Muscle of leg (tissue), 11 donors: Measurements from ENCODE around the gene GIGYF1. TPM values are rescaled to one million over a fixed set of nuclear protein-coding genes. Genes with fewer than 3 reads are reported as not detected.
"Not testable (repeated sequence)": the region's sequence is repeated elsewhere in the genome, so short reads cannot be mapped to it uniquely, and the experiment has no call there.

Source experiments
- DNase-seq: peaks from one replicate; pipeline ENCODE4 v3.0.0; 2013
- H3K27ac ChIP-seq: one replicate; pipeline ENCODE4 v1.5.1; 2013; ENCODE audit warnings: mild to moderate bottlenecking, low read length, control low read depth
- H3K27me3 ChIP-seq: one replicate; pipeline ENCODE4 v1.6.1; 2013; ENCODE audit warnings: low read length; ENCODE audit not compliant: control insufficient read depth, insufficient read depth
- H3K36me3 ChIP-seq: one replicate; pipeline ENCODE4 v1.6.1; 2013; ENCODE audit warnings: low read length; ENCODE audit not compliant: control insufficient read depth, insufficient read depth
- H3K4me1 ChIP-seq: one replicate; pipeline ENCODE4 v1.6.1; 2013; ENCODE audit warnings: low read length; ENCODE audit not compliant: control insufficient read depth, insufficient read depth
- H3K4me3 ChIP-seq: one replicate; pipeline ENCODE4 v1.5.1; 2013; ENCODE audit warnings: low read length, control low read depth
- H3K9me3 ChIP-seq: replicated peaks from 2 replicates; pipeline ENCODE4 v1.6.1; 2013; ENCODE audit warnings: low read depth, low read length; ENCODE audit not compliant: control insufficient read depth
- WGBS: methylation state at CpG from one replicate; pipeline ENCODE4 v1.1.5; 2013; ENCODE audit warnings: missing lambda C conversion rate; ENCODE audit not compliant: insufficient coverage; 5-methylcytosine and 5-hydroxymethylcytosine counted together
- polyA plus RNA-seq, 8 donors: library from polyadenylated mRNA; unstranded; fragments of 120-200 nt; gene quantifications; one replicate each; pipeline versions ENCODE4 v1.2.1 to v1.2.3, GENCODE V29; 2013; ENCODE audit warnings: inconsistent platforms in 1 of 8, low replicate concordance in 1 of 8; ENCODE audit not compliant: insufficient read length in 8 of 8, insufficient read depth in 1 of 8
- total RNA-seq: library from RNA; stranded (reverse); fragments of 120-200 nt; gene quantifications from one replicate; pipeline ENCODE4 v1.2.4, GENCODE V29; 2013

GIGYF1 gene
- total and polyA plus RNA-seq, 9 donors = 16.7 to 37.5 (median 29.7) TPM

DNA sequence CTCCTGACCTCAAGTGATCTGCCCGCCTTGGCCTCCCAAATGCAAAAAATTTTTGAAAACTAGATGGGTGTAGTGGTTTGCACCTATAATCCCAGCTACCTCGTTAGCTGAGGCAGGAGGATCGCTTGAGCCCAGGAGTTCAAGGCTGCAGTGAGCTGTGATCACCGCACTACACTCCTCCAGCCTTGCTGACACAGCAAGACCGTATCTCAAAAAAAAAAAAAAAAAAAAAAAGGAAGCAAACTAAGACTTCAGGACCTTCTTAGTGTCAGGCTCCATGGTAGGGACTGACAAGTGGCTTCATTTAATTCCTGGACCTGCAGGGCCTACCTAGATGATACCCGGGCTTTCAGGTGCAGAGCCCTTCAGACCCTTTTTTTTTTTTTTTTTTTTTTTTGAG is 14.3 kb upstream of the GIGYF1 start:
- Histone ChIP-seq H3K4me1 (peaks cover 16% of the 10 kb centered on the region), H3K36me3 (peaks cover 7% of the 10 kb centered on the region)

DNA sequence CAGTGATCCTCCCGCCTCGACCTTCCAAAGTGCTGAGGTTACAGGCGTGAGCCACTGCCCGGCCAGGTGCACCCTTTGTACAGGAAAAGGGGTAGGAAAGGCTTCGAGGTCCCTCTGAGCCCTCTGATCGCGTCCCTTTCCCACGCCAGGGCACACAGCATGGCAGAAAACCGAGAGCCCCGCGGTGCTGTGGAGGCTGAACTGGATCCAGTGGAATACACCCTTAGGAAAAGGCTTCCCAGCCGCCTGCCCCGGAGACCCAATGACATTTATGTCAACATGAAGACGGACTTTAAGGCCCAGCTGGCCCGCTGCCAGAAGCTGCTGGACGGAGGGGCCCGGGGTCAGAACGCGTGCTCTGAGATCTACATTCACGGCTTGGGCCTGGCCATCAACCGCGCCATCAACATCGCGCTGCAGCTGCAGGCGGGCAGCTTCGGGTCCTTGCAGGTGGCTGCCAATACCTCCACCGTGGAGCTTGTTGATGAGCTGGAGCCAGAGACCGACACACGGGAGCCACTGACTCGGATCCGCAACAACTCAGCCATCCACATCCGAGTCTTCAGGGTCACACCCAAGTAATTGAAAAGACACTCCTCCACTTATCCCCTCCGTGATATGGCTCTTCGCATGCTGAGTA is 12.7 kb upstream of the GIGYF1 start:
- H3K27ac ChIP-seq = peak overlapping the region; percentile 10
- peak overlapping the region; percentile 97 for H3K4me3 ChIP-seq
- peaks cover 7% of the 10 kb centered on the region for H3K36me3 ChIP-seq
- DNase-seq = no peak
- H3K27me3 ChIP-seq = no peaks in the 10 kb centered on the region
- WGBS = 11% methylated on average over 26 of the region's 34 CpGs
- peaks cover 16% of the 10 kb centered on the region for H3K4me1 ChIP-seq
- H3K9me3 ChIP-seq = no peaks in the 10 kb centered on the region

More for the DNA sequence above, 14.3 kb upstream of the GIGYF1 start:
- H3K27ac ChIP-seq = no peak overlapping the region
- no peak overlapping the region for H3K4me3 ChIP-seq
- DNase-seq = no peak
- WGBS = 100% methylated on average over 1 of the region's 6 CpGs
- H3K9me3 ChIP-seq = no peaks in the 10 kb centered on the region
- no peaks in the 10 kb centered on the region for H3K27me3 ChIP-seq

DNA sequence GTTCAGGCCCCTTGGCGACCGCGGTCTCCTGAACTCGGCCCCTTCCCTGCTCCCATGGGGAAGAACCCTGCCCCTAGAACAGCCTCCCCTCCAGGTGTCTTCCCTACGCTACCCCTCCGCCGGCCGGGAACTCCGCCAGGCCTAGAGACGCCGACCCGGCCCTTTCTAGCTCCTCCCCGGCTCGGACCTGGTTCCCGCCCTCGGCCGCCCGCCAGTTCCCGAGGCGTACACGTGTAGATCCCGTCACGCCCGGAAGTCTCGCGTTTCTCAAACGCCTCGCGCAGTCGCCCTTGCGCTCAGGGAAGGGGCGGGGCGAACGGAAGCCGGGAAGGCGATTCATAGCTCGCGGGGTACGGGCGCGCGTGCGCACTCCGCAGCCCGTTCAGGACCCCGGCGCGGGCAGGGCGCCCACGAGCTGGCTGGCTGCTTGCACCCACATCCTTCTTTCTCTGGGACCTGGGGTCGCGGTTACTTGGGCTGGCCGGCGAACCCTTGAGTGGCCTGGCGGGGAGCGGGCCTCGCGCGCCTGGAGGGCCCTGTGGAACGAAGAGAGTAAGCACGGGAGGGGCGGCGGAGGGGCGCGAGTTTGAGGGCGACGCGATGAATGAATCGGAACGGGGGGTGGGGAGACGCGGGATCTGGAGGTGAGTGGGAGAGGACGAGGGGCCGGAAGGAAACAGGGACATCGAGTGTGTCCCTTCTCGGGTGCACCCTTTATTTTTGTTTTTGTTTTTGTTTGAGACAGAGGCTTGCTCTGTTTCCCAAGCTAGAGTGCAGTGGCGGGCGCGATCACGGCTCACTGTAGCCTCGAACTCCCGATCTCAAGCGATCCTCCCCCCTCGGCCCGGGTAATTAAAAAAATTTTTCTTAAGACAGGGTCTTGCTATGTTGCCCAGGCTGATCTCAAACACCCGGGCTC is 12.0 kb upstream of the GIGYF1 start, which contains the start of gene POP7:
TSS of gene POP7 (plus strand) at position 369 of the 919 bp plus-strand sequence. CDS start 710 bp downstream, outside the sequence.
- peak within 1 kb of the TSS; percentile 97 for H3K4me3 ChIP-seq
- H3K4me1 ChIP-seq = peaks cover 16% of the 10 kb centered on the region
- under 1% methylated on average over 81 of the region's 86 CpGs for WGBS
- peak; percentile 99 for DNase-seq
- H3K9me3 ChIP-seq = no peaks in the 10 kb centered on the region
- peaks cover 7% of the 10 kb centered on the region for H3K36me3 ChIP-seq
- no peaks in the 10 kb centered on the region for H3K27me3 ChIP-seq
- peak within 1 kb of the TSS; percentile 97 for H3K27ac ChIP-seq

GRCh38 chr7:100705320-100705752 is 11.3 kb upstream of the GIGYF1 start:
- Histone ChIP-seq H3K4me1 (peaks cover 16% of the 10 kb centered on the region), H3K4me3 (peak overlapping the region; percentile 97), H3K36me3 (peaks cover 7% of the 10 kb centered on the region), H3K27ac (peak overlapping the region; percentile 97), H3K27me3 (no peaks in the 10 kb centered on the region), H3K9me3 (no peaks in the 10 kb centered on the region)
- under 1% methylated on average over 18 of the region's 25 CpGs for WGBS
- peak; percentile 84 for DNase-seq

- H3K9me3 ChIP-seq, DNase-seq, H3K36me3 ChIP-seq, H3K4me1 ChIP-seq, H3K4me3 ChIP-seq, H3K27ac ChIP-seq: not testable (repeated sequence)
- peaks cover 14% of the 10 kb centered on the region for H3K27me3 ChIP-seq
- WGBS = 68% methylated on average over 3 of the region's 3 CpGs
Measured at GRCh38 chr7:100701089-100701488, 7.0 kb upstream of the GIGYF1 start.

- H3K27ac ChIP-seq = no peak overlapping the region
Measured at GRCh38 chr7:100699018-100699417, 5.0 kb upstream of the GIGYF1 start.

DNA sequence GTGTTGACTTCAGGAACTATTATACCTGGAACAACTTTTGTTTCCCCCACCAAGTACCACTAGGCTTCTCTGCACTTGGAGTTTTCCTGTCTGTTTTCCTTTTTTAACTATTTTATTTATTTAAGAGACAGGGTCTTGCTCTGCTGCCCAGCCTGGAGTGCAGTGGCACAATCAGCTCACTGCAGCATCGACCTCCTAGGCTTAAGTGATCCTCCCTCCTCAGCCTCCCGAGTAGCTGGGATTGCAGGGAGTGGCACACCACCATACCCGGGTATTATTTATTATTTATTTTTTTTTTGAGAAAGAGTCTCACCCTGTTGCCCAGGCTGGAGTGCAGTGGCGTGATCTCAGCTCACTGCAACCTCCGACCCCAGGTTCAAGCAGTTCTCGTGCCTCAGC is 2.1 kb upstream of the GIGYF1 start:
- Histone ChIP-seq H3K27me3 (peaks cover 22% of the 10 kb centered on the region), H3K4me3 (no peak overlapping the region), H3K9me3 (no peaks in the 10 kb centered on the region), H3K27ac (no peak overlapping the region), H3K36me3 (peaks cover 4% of the 10 kb centered on the region), H3K4me1 (peaks cover 27% of the 10 kb centered on the region)
- no peak for DNase-seq
- 76% methylated on average over 3 of the region's 6 CpGs for WGBS

More at GRCh38 chr7:100699018-100699417, 5.0 kb upstream of the GIGYF1 start:
- Histone ChIP-seq H3K27me3 (peaks cover 22% of the 10 kb centered on the region), H3K9me3 (no peaks in the 10 kb centered on the region), H3K4me3 (no peak overlapping the region), H3K4me1 (peaks cover 4% of the 10 kb centered on the region), H3K36me3 (no peaks in the 10 kb centered on the region)
- 94% methylated on average over 5 of the region's 6 CpGs for WGBS
- no peak for DNase-seq

DNA sequence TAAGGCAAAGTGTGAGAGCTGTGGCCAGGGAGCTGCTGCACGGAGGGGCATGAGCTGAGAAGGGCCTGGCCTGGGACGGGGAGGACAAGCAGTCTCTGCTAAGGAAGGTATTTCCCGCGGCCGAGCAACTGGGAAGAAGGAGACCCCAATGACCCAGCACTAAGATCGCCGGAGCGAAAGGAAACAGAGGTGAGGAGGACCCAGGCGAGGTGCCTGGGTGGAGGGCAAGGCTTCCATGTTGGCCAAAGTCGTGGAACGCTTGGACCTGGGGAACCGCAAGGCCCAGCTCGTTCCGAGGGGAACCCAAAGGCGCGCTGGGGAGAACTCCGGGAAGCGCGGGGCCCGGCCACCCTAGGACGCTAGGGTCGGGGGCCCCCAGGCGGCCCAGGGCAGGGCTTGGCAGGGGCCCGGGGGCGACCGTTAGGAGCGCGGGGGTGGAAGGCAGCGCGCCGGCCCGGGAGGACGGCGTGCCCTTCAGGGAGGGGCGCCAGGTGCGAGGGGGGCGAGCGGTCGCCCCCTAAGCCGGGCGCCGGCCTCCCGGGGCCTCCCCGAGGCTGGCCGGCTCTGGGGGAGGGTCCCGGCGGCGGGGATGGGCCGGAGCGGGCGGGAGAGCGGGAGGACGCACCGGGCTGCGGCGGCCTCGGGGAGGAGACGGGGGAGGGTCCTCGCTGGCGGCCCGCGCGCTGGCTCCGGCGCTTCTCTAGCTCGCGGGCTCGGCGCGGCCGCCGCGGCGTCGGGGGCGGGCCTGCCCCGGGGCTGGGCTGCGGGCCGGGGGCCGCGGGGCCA is 545 bp downstream of the GIGYF1 start:
- Histone ChIP-seq H3K27me3 (peaks cover 11% of the 10 kb centered on the region), H3K4me3 (peak overlapping the region; percentile 81), H3K36me3 (peaks cover 18% of the 10 kb centered on the region), H3K27ac (peak overlapping the region; percentile 69), H3K9me3 (no peaks in the 10 kb centered on the region), H3K4me1 (peaks cover 34% of the 10 kb centered on the region)
- DNase-seq = no peak
- 1% methylated on average over 81 of the region's 81 CpGs for WGBS

DNA sequence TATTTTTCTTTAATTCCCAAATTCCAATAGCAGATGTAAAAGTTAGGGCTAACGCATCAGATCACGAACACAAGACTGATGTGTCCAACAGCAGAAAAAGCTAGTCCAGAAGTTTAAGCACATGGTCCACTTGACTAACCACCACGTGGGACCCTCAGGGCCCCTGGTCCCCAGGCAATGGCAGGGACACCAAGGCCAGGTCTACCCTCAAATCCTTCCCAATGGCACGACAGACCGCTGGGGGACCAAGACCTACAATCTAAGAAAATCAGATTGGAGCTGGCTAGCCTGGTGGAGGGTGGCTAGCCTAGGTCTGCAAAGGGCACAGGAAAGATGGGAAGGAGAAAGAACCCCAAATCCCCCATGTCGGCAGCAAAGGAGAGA is 1.5 kb downstream of the GIGYF1 start:
- no peak overlapping the region for H3K27ac ChIP-seq
- H3K4me3 ChIP-seq = peak overlapping the region; percentile 81
- WGBS = 55% methylated on average over 2 of the region's 6 CpGs
- H3K27me3 ChIP-seq = peaks cover 11% of the 10 kb centered on the region
- H3K36me3 ChIP-seq = peaks cover 27% of the 10 kb centered on the region
- peaks cover 34% of the 10 kb centered on the region for H3K4me1 ChIP-seq
- DNase-seq = no peak
- no peaks in the 10 kb centered on the region for H3K9me3 ChIP-seq
